Liver (tissue), 9 donors: ENCODE data around the gene GPR4. TPM values are rescaled to one million over a fixed set of nuclear protein-coding genes. Genes with fewer than 3 reads are reported as not detected.

Experiments
- DNase-seq: peaks from one replicate; pipeline ENCODE4 v3.0.0-alpha.2; 2017; ENCODE audit warnings: low spot score
- H3K27ac ChIP-seq, 2 donors: one replicate each; pipeline ENCODE4 v1.7.0; 2013; ENCODE audit warnings: inconsistent platforms in 2 of 2, low read length in 2 of 2, control low read depth in 1 of 2, low read depth in 1 of 2, mild to moderate bottlenecking in 1 of 2
- H3K27me3 ChIP-seq, 4 donors: one replicate each; pipeline versions ENCODE4 v1.6.1 to v1.7.0; 2013; ENCODE audit warnings: low read length in 3 of 4, inconsistent platforms in 1 of 4, mild to moderate bottlenecking in 1 of 4, moderate library complexity in 1 of 4; ENCODE audit not compliant: control insufficient read depth in 4 of 4, insufficient read depth in 4 of 4
- H3K36me3 ChIP-seq, 4 donors: one replicate each; pipeline versions ENCODE4 v1.6.1 to v1.7.0; 2013; ENCODE audit warnings: low read length in 3 of 4, mild to moderate bottlenecking in 3 of 4, low read depth in 1 of 4, moderate library complexity in 1 of 4; ENCODE audit not compliant: control insufficient read depth in 4 of 4, insufficient read depth in 3 of 4
- H3K4me1 ChIP-seq, 4 donors: one replicate each; pipeline versions ENCODE4 v1.6.1 to v1.7.0; 2013; ENCODE audit warnings: low read length in 3 of 4, mild to moderate bottlenecking in 3 of 4, moderate library complexity in 1 of 4; ENCODE audit not compliant: control insufficient read depth in 4 of 4, insufficient read depth in 4 of 4
- H3K4me3 ChIP-seq, 3 donors: one replicate each; pipeline versions ENCODE4 v1.6.1 to v1.7.0; 2013; ENCODE audit warnings: low read length in 3 of 3, control low read depth in 1 of 3, low read depth in 1 of 3, mild to moderate bottlenecking in 1 of 3
- H3K9ac ChIP-seq, 2 donors: one replicate each; pipeline ENCODE4 v1.7.0; 2013; ENCODE audit warnings: low read length in 2 of 2, mild to moderate bottlenecking in 2 of 2, moderate library complexity in 2 of 2, control low read depth in 1 of 2, low read depth in 1 of 2
- H3K9me3 ChIP-seq, 4 donors: one replicate each; pipeline versions ENCODE4 v1.6.1 to v1.7.0; 2013; ENCODE audit warnings: low read length in 3 of 4; ENCODE audit not compliant: control insufficient read depth in 4 of 4
- FOXA1 ChIP-seq: IDR thresholded peaks from 2 replicates; pipeline ENCODE4 v1.6.1; 2016; ENCODE audit warnings: antibody characterized with exemption
- GABPA ChIP-seq, 2 donors: IDR thresholded peaks in 1 of 2; conservative IDR thresholded peaks in 1 of 2; 2 replicates each; pipeline ENCODE4 v1.6.1; 2016; ENCODE audit warnings: antibody characterized with exemption in 2 of 2, mild to moderate bottlenecking in 1 of 2, moderate library complexity in 1 of 2
- HNF4A ChIP-seq, 2 donors: conservative IDR thresholded peaks; 2 replicates each; pipeline ENCODE4 v1.6.1; 2016; ENCODE audit warnings: antibody characterized with exemption in 2 of 2, mild to moderate bottlenecking in 2 of 2
- HNF4G ChIP-seq: IDR thresholded peaks from 2 replicates; pipeline ENCODE4 v1.6.1; 2016; ENCODE audit warnings: antibody characterized with exemption
- JUND ChIP-seq, 2 donors: IDR thresholded peaks; 2 replicates each; pipeline ENCODE4 v1.6.1; 2016; ENCODE audit warnings: antibody characterized with exemption in 2 of 2
- MAX ChIP-seq: IDR thresholded peaks from 2 replicates; pipeline ENCODE4 v1.6.1; 2016; ENCODE audit warnings: antibody characterized with exemption
- NR2F2 ChIP-seq: IDR thresholded peaks from 2 replicates; pipeline ENCODE4 v1.6.1; 2016; ENCODE audit warnings: antibody characterized with exemption
- RAD21 ChIP-seq, 2 donors: IDR thresholded peaks; 2 replicates each; pipeline ENCODE4 v1.6.1; 2016; ENCODE audit warnings: antibody characterized with exemption in 2 of 2, mild to moderate bottlenecking in 2 of 2
- TAF1 ChIP-seq: conservative IDR thresholded peaks from 2 replicates; pipeline ENCODE4 v1.6.1; 2016; ENCODE audit warnings: antibody characterized with exemption, mild to moderate bottlenecking
- WGBS: extraction: QIAGEN DNeasy Blood & Tissue Kit; methylation state at CpG from one replicate; pipeline ENCODE4 v1.1.7; 2013; 5-methylcytosine and 5-hydroxymethylcytosine counted together
- polyA plus RNA-seq, 2 donors: library from polyadenylated mRNA; stranded (reverse) in 1 of 2; unstranded in 1 of 2; fragments of 200-250 nt in 1 of 2; fragments of >200 nt in 1 of 2; fragmentation: Nextera tagmentation in 1 of 2; extraction: Ambion mirVana in 1 of 2; gene quantifications; one replicate each; pipeline versions ENCODE4 v1.2.1 to v1.2.3, GENCODE V29; 2013 to 2015
- total RNA-seq, 2 donors: library from RNA; depleted of rRNA; stranded (reverse); fragments of >200 nt; gene quantifications; one replicate each; pipeline ENCODE4 v1.2.3, GENCODE V29; 2014
- TF ChIP-seq, protein P1 (sequence below): IDR thresholded peaks from 2 replicates; pipeline ENCODE4 v1.6.1; 2016; ENCODE audit warnings: antibody characterized with exemption
- TF ChIP-seq, protein P2 (sequence below): fragments of 150-350 bp; IDR thresholded peaks from 2 replicates; pipeline ENCODE4 v1.5.1; 2017; ENCODE audit warnings: improper control_type of control experiment, low read depth, low read length; ENCODE audit not compliant: missing input control
- TF ChIP-seq, protein P3 (sequence below): IDR thresholded peaks from 2 replicates; pipeline ENCODE4 v1.6.1; 2016; ENCODE audit warnings: antibody characterized with exemption, mild to moderate bottlenecking
- donor health status: healthy.
- donor health status: healthy.
- donor health status: healthy.
- donor health status: healthy.
- donor health status: healthy.

The GPR4 gene
- total and polyA plus RNA-seq, 4 donors, result 0.37 to 1.9 (median 0.97) TPM

GRCh38 chr19:45599286-45599685 is 2.7 kb downstream of the GPR4 start:
- TF ChIP-seq, protein P1, sequence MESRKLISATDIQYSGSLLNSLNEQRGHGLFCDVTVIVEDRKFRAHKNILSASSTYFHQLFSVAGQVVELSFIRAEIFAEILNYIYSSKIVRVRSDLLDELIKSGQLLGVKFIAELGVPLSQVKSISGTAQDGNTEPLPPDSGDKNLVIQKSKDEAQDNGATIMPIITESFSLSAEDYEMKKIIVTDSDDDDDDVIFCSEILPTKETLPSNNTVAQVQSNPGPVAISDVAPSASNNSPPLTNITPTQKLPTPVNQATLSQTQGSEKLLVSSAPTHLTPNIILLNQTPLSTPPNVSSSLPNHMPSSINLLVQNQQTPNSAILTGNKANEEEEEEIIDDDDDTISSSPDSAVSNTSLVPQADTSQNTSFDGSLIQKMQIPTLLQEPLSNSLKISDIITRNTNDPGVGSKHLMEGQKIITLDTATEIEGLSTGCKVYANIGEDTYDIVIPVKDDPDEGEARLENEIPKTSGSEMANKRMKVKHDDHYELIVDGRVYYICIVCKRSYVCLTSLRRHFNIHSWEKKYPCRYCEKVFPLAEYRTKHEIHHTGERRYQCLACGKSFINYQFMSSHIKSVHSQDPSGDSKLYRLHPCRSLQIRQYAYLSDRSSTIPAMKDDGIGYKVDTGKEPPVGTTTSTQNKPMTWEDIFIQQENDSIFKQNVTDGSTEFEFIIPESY, result no peak
- TF ChIP-seq, protein P2, sequence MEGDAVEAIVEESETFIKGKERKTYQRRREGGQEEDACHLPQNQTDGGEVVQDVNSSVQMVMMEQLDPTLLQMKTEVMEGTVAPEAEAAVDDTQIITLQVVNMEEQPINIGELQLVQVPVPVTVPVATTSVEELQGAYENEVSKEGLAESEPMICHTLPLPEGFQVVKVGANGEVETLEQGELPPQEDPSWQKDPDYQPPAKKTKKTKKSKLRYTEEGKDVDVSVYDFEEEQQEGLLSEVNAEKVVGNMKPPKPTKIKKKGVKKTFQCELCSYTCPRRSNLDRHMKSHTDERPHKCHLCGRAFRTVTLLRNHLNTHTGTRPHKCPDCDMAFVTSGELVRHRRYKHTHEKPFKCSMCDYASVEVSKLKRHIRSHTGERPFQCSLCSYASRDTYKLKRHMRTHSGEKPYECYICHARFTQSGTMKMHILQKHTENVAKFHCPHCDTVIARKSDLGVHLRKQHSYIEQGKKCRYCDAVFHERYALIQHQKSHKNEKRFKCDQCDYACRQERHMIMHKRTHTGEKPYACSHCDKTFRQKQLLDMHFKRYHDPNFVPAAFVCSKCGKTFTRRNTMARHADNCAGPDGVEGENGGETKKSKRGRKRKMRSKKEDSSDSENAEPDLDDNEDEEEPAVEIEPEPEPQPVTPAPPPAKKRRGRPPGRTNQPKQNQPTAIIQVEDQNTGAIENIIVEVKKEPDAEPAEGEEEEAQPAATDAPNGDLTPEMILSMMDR, result no peak
- no peak for TF ChIP-seq RAD21 (IDR thresholded peaks at IDR 0.05)
- Histone ChIP-seq H3K36me3 (no peaks in the 10 kb centered on the region), H3K27me3 (peaks cover 0 to 7% (median 5%) of the 10 kb centered on the region in 4 donors), H3K4me1 (peaks cover 0 to 11% (median under 1%) of the 10 kb centered on the region in 4 donors), H3K4me3 (no peak overlapping the region), H3K9ac (no peak overlapping the region), H3K9me3 (no peaks in the 10 kb centered on the region), H3K27ac (peak overlapping the region in 1 of 2 donors; percentile 46)
- no peak for DNase-seq
- WGBS, result 15% methylated on average over 13 of the region's 13 CpGs

GRCh38 chr19:45598267-45599001 is 3.6 kb downstream of the GPR4 start:
- peak; percentile 27 for TF ChIP-seq NR2F2
- no peak for TF ChIP-seq HNF4A (conservative IDR thresholded peaks at IDR 0.05)
- 4% methylated on average over 22 of the region's 22 CpGs for WGBS

GRCh38 chr19:45597425-45598111 is 4.4 kb downstream of the GPR4 start:
- H3K9me3 ChIP-seq, result no peaks in the 10 kb centered on the region
- peak overlapping the region; percentile 47 to 56 for H3K27ac ChIP-seq
- H3K9ac ChIP-seq, result no peak overlapping the region
- no peak for DNase-seq
- no peaks in the 10 kb centered on the region for H3K36me3 ChIP-seq
- peaks cover 0 to 7% (median 5%) of the 10 kb centered on the region in 4 donors for H3K27me3 ChIP-seq
- H3K4me1 ChIP-seq, result peaks cover 0 to 11% (median under 1%) of the 10 kb centered on the region in 4 donors
- 22% methylated on average over 5 of the region's 5 CpGs for WGBS
- no peak overlapping the region for H3K4me3 ChIP-seq
- TF ChIP-seq FOXA1 (no peak), NR2F2 (no peak), TAF1 (no peak), HNF4G (no peak), MAX (no peak), JUND (IDR thresholded peaks at IDR 0.05) (no peak), GABPA (IDR thresholded peaks at IDR 0.05 in 1 of 2, conservative IDR thresholded peaks at IDR 0.05 in 1 of 2) (no peak)
- TF ChIP-seq, protein P2, result no peak
- TF ChIP-seq, protein P3, sequence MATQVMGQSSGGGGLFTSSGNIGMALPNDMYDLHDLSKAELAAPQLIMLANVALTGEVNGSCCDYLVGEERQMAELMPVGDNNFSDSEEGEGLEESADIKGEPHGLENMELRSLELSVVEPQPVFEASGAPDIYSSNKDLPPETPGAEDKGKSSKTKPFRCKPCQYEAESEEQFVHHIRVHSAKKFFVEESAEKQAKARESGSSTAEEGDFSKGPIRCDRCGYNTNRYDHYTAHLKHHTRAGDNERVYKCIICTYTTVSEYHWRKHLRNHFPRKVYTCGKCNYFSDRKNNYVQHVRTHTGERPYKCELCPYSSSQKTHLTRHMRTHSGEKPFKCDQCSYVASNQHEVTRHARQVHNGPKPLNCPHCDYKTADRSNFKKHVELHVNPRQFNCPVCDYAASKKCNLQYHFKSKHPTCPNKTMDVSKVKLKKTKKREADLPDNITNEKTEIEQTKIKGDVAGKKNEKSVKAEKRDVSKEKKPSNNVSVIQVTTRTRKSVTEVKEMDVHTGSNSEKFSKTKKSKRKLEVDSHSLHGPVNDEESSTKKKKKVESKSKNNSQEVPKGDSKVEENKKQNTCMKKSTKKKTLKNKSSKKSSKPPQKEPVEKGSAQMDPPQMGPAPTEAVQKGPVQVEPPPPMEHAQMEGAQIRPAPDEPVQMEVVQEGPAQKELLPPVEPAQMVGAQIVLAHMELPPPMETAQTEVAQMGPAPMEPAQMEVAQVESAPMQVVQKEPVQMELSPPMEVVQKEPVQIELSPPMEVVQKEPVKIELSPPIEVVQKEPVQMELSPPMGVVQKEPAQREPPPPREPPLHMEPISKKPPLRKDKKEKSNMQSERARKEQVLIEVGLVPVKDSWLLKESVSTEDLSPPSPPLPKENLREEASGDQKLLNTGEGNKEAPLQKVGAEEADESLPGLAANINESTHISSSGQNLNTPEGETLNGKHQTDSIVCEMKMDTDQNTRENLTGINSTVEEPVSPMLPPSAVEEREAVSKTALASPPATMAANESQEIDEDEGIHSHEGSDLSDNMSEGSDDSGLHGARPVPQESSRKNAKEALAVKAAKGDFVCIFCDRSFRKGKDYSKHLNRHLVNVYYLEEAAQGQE, result no peak
- TF ChIP-seq, protein P1, result no peak

More at GRCh38 chr19:45598267-45599001, 3.6 kb downstream of the GPR4 start:
- Histone ChIP-seq H3K9me3 (no peaks in the 10 kb centered on the region), H3K36me3 (no peaks in the 10 kb centered on the region), H3K9ac (no peak overlapping the region), H3K4me3 (no peak overlapping the region), H3K27ac (peak overlapping the region; percentile 47 to 56), H3K27me3 (peaks cover 0 to 7% (median 5%) of the 10 kb centered on the region in 4 donors), H3K4me1 (peaks cover 0 to 11% (median under 1%) of the 10 kb centered on the region in 4 donors)
- no peak for DNase-seq
